ENCODE measurements around the gene DOCK1.
"Not testable (repeated sequence)": the region's sequence is repeated elsewhere in the genome, so short reads cannot be mapped to it uniquely, and the experiment has no call there.

The DOCK1 gene

GRCh38 chr10:126926568-126926967 lies 21.3 kb downstream of the DOCK1 start:
- DNase-seq (ENCODE audit: low read depth) = no peak

- DNase-seq (ENCODE audit: low read depth) = no peak
These were observed 22.6 kb downstream of the DOCK1 start for GRCh38 chr10:126927799-126928198.

GRCh38 chr10:126928274-126928673 lies 23.0 kb downstream of the DOCK1 start:
- no peak for DNase-seq (ENCODE audit: low read depth)

- no peak for DNase-seq (ENCODE audit: low read depth)
These were observed 24.2 kb downstream of the DOCK1 start for GRCh38 chr10:126929391-126929790.

- DNase-seq (ENCODE audit: low read depth) = no peak
These were observed 25.1 kb downstream of the DOCK1 start for GRCh38 chr10:126930131-126930882.

- peak; percentile 45 for DNase-seq (ENCODE audit: low read depth)
These were observed 25.8 kb downstream of the DOCK1 start for GRCh38 chr10:126930883-126931503.

GRCh38 chr10:126931544-126931943 lies 26.3 kb downstream of the DOCK1 start:
- DNase-seq (ENCODE audit: low read depth) = no peak

- no peak for DNase-seq (ENCODE audit: low read depth)
These were observed 27.3 kb downstream of the DOCK1 start for GRCh38 chr10:126932516-126932915.

- no peak for DNase-seq (ENCODE audit: low read depth)
These were observed 27.9 kb downstream of the DOCK1 start for GRCh38 chr10:126933116-126933515.

- no peak for DNase-seq (ENCODE audit: low read depth)
These were observed 30.2 kb downstream of the DOCK1 start for GRCh38 chr10:126935263-126935946.

GRCh38 chr10:126937026-126937425 lies 31.8 kb downstream of the DOCK1 start:
- DNase-seq (ENCODE audit: low read depth) = no peak

GRCh38 chr10:126938121-126938520 lies 32.9 kb downstream of the DOCK1 start:
- not testable (repeated sequence) for DNase-seq (ENCODE audit: low read depth)

GRCh38 chr10:126939706-126940105 lies 34.5 kb downstream of the DOCK1 start:
- no peak for DNase-seq (ENCODE audit: low read depth)

GRCh38 chr10:126940670-126941310 lies 35.6 kb downstream of the DOCK1 start:
- DNase-seq (ENCODE audit: low read depth) = no peak

- no peak for DNase-seq (ENCODE audit: low read depth)
These were observed 39.0 kb downstream of the DOCK1 start for GRCh38 chr10:126944191-126944590.

- no peak for DNase-seq (ENCODE audit: low read depth)
These were observed 40.3 kb downstream of the DOCK1 start for GRCh38 chr10:126945351-126946030.

GRCh38 chr10:126946746-126947145 lies 41.5 kb downstream of the DOCK1 start:
- no peak for DNase-seq (ENCODE audit: low read depth)

- DNase-seq (ENCODE audit: low read depth) = no peak
These were observed 43.3 kb downstream of the DOCK1 start for GRCh38 chr10:126948355-126949160.

- DNase-seq (ENCODE audit: low read depth) = no peak
These were observed 43.9 kb downstream of the DOCK1 start for GRCh38 chr10:126949161-126949503.

GRCh38 chr10:126950401-126951105 lies 45.3 kb downstream of the DOCK1 start:
- DNase-seq (ENCODE audit: low read depth) = no peak

- DNase-seq (ENCODE audit: low read depth) = no peak
These were observed 48.7 kb downstream of the DOCK1 start for GRCh38 chr10:126953886-126954285.
